Transverse colon (tissue), 4 donors: ENCODE results near the gene HACD1.

Source experiments
- EP300 ChIP-seq: sonication (generic); formaldehyde crosslinking; IDR thresholded peaks from one replicate; pipeline ENCODE4 v1.6.1; 2017; ENCODE audit warnings: antibody characterized with exemption, low read depth
- POLR2A ChIP-seq: fragments of 450-650 bp; IDR thresholded peaks from one replicate; pipeline ENCODE4 v1.6.1; 2016; ENCODE audit warnings: antibody characterized with exemption, mild to moderate bottlenecking, moderate library complexity
- POLR2AphosphoS5 ChIP-seq, 3 donors: sonication (generic); formaldehyde crosslinking; IDR thresholded peaks; one replicate each; pipeline ENCODE4 v1.6.1; 2016; ENCODE audit warnings: antibody characterized with exemption in 3 of 3
- TF ChIP-seq, protein P1 (sequence below), 5 experiments: fragments of 200-600 bp in 3 of 5; fragments of 450-650 bp in 2 of 5; sonication (generic) in 3 of 5; IDR thresholded peaks; 1 replicate in 2 of 5; 2 replicates in 3 of 5; pipeline ENCODE4 v1.5.1; 2016 to 2017; ENCODE audit warnings: antibody characterized with exemption in 5 of 5, inconsistent platforms in 3 of 5, mild to moderate bottlenecking in 2 of 5, moderate library complexity in 1 of 5

DNA sequence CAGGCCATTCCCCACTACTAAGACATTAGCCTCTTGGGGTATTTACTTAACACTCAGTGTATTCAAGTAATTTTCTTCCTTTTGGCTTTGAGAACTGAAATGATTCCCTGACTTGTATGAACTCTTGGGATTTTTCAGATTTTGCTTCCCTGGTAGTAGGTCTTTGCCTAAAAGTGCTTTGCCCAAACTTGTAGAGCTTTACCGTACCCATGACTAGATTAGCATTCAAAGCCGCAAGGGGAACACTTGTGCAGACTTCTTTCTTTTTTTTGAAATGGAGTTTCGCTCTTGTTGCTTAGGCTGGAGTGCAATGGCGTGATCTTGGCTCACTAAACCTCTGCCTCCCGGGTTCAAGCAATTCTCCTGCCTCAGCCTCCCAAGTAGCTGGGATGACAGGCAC is 20.7 kb upstream of the HACD1 start:
- TF ChIP-seq POLR2AphosphoS5 (IDR thresholded peaks at IDR 0.05) (no peak), POLR2A (no peak), EP300 (no peak)
- TF ChIP-seq, protein P1, sequence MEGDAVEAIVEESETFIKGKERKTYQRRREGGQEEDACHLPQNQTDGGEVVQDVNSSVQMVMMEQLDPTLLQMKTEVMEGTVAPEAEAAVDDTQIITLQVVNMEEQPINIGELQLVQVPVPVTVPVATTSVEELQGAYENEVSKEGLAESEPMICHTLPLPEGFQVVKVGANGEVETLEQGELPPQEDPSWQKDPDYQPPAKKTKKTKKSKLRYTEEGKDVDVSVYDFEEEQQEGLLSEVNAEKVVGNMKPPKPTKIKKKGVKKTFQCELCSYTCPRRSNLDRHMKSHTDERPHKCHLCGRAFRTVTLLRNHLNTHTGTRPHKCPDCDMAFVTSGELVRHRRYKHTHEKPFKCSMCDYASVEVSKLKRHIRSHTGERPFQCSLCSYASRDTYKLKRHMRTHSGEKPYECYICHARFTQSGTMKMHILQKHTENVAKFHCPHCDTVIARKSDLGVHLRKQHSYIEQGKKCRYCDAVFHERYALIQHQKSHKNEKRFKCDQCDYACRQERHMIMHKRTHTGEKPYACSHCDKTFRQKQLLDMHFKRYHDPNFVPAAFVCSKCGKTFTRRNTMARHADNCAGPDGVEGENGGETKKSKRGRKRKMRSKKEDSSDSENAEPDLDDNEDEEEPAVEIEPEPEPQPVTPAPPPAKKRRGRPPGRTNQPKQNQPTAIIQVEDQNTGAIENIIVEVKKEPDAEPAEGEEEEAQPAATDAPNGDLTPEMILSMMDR (IDR thresholded peaks at IDR 0.05): no peak
